Endothelial cell of umbilical vein (primary cell): ENCODE measurements around the gene ASCL5. TPM values are rescaled to one million over a fixed set of nuclear protein-coding genes. Genes with fewer than 3 reads are reported as not detected.

ENCODE experiments used
- BruUV-seq: library from RNA; stranded (reverse); fragments of 400-500 nt; replicated peaks from 2 replicates; lab custom pipeline; 2021; lab: Mats Ljungman, UMichigan
- CTCF ChIA-PET: fragments of 300-600, 350-600 bp; sonication (Branson Sonifier 250); formaldehyde crosslinking; loops from one replicate; lab custom pipeline; 2021; ENCODE audit warnings: antibody characterized with exemption, inconsistent platforms; lab: Charles Lee
- POLR2A ChIA-PET: fragments of 300-600, 350-600 bp; sonication (Branson Sonifier 250); formaldehyde crosslinking; loops from one replicate; lab custom pipeline; 2021; ENCODE audit warnings: antibody characterized with exemption, inconsistent platforms; lab: Charles Lee
- DNase-seq: peaks from one replicate; pipeline ENCODE4 v3.0.0-alpha.2; 2011; ENCODE audit warnings: low read depth, low spot score
- FAIRE-seq: peaks from 2 replicates; lab custom pipeline; 2011; peaks lifted over from hg19 to GRCh38; lab: Jason Lieb, UNC
- H2AFZ ChIP-seq: 2 replicates; pipeline ENCODE4 v1.6.0; 2012; ENCODE audit warnings: low read depth, low read length, control low read depth, inconsistent platforms
- H3K27ac ChIP-seq: 2 replicates; pipeline ENCODE4 v1.5.1; 2011; ENCODE audit warnings: low read depth, mild to moderate bottlenecking, control low read depth, low read length, moderate library complexity; ENCODE audit not compliant: insufficient read depth
- H3K27me3 ChIP-seq, 2 experiments: 2 replicates each; pipeline versions ENCODE4 v1.6.0 to v1.6.1; 2011; ENCODE audit warnings: low read length in 2 of 2, mixed read lengths in 1 of 2; ENCODE audit not compliant: control insufficient read depth in 2 of 2, insufficient read depth in 2 of 2
- H3K36me3 ChIP-seq, 2 experiments: 2 replicates in 1 of 2; 3 replicates in 1 of 2; pipeline ENCODE4 v1.5.1; 2011; ENCODE audit warnings: low read length in 2 of 2, mild to moderate bottlenecking in 1 of 2, moderate library complexity in 1 of 2; ENCODE audit not compliant: control insufficient read depth in 2 of 2, insufficient read depth in 2 of 2; ENCODE audit errors: extremely low read depth in 1 of 2
- H3K4me1 ChIP-seq: 3 replicates; pipeline ENCODE4 v1.5.1; 2011; ENCODE audit warnings: mild to moderate bottlenecking, low read length; ENCODE audit not compliant: control insufficient read depth, insufficient read depth; ENCODE audit errors: extremely low read depth
- H3K4me2 ChIP-seq: 2 replicates; pipeline ENCODE4 v1.6.1; 2011; ENCODE audit warnings: low read length, control low read depth, mixed read lengths; ENCODE audit not compliant: insufficient read depth
- H3K4me3 ChIP-seq, 3 experiments: fragments of 200-600 bp in 1 of 3; sonication (generic), shearing (Covaris generic) in 1 of 3; replicated peaks in 1 of 3; 2 replicates each; pipeline ENCODE4 v1.5.1; 2011 to 2016; ENCODE audit warnings: control low read depth in 3 of 3, low read length in 3 of 3, mild to moderate bottlenecking in 2 of 3, inconsistent platforms in 1 of 3, low read depth in 1 of 3, moderate library complexity in 1 of 3; ENCODE audit not compliant: insufficient read depth in 1 of 3
- H3K79me2 ChIP-seq: 2 replicates; pipeline ENCODE4 v1.6.0; 2012; ENCODE audit warnings: low read length, inconsistent platforms; ENCODE audit not compliant: control insufficient read depth, insufficient read depth
- H3K9ac ChIP-seq: replicated peaks from 2 replicates; pipeline ENCODE3; 2011; ENCODE audit warnings: low read length, control low read depth; ENCODE audit not compliant: insufficient read depth; ENCODE audit errors: extremely low read depth
- H3K9me1 ChIP-seq: replicated peaks from 3 replicates; pipeline ENCODE4 v1.6.0; 2011; ENCODE audit warnings: mild to moderate bottlenecking, low read length; ENCODE audit not compliant: control insufficient read depth, insufficient read depth; ENCODE audit errors: extremely low read depth
- H3K9me3 ChIP-seq: replicated peaks from 2 replicates; pipeline ENCODE4 v1.5.1; 2012; ENCODE audit warnings: low read length, inconsistent platforms; ENCODE audit not compliant: control insufficient read depth, insufficient read depth
- H4K20me1 ChIP-seq: replicated peaks from 2 replicates; pipeline ENCODE3; 2011; ENCODE audit warnings: mild to moderate bottlenecking, low read length; ENCODE audit not compliant: control insufficient read depth, insufficient read depth; ENCODE audit errors: extremely low read depth
- EZH2 ChIP-seq: IDR thresholded peaks from 2 replicates; pipeline ENCODE4 v1.6.1; 2012; ENCODE audit warnings: borderline replicate concordance, low read depth, mild to moderate bottlenecking, moderate library complexity, low read length, inconsistent platforms; ENCODE audit not compliant: severe bottlenecking
- FOS ChIP-seq: IDR thresholded peaks from 2 replicates; pipeline ENCODE4 v1.6.1; 2011; ENCODE audit warnings: mild to moderate bottlenecking, low read length, moderate library complexity, borderline replicate concordance; ENCODE audit not compliant: insufficient read depth
- GATA2 ChIP-seq: IDR thresholded peaks from 2 replicates; pipeline ENCODE4 v1.7.0; 2011; ENCODE audit warnings: low read depth, mild to moderate bottlenecking, moderate library complexity, mixed read lengths, low read length; ENCODE audit not compliant: insufficient read length, insufficient read depth
- JUN ChIP-seq: IDR thresholded peaks from 2 replicates; pipeline ENCODE4 v1.6.1; 2011; ENCODE audit warnings: borderline replicate concordance, low read depth; ENCODE audit not compliant: insufficient read length, insufficient read depth
- MYC ChIP-seq: IDR thresholded peaks from one replicate; pipeline ENCODE4 v1.6.1; 2011; ENCODE audit warnings: mild to moderate bottlenecking, low read depth, low read length
- POLR2A ChIP-seq: IDR thresholded peaks from 2 replicates; pipeline ENCODE4 v1.6.1; 2012; ENCODE audit warnings: low read depth, mild to moderate bottlenecking, control low read depth, low read length
- POLR2AphosphoS5 ChIP-seq: IDR thresholded peaks from 2 replicates; pipeline ENCODE4 v1.6.1; 2012; ENCODE audit warnings: low read depth, mild to moderate bottlenecking, control low read depth, low read length, moderate library complexity; ENCODE audit not compliant: insufficient read depth
- dilution Hi-C: fragments of 300-500 bp; cut with MboI; formaldehyde crosslinking; loops from one replicate; pipeline ENCODE4 v1.15.0; 2019; ENCODE audit warnings: low sequenced_read_pairs; ENCODE audit not compliant: extremely low pct_ligation_motif_present
- intact Hi-C: fragments of 100-400 bp; cut with micrococcal nuclease; formaldehyde crosslinking; loops from one replicate; pipeline ENCODE4 v1.10.0; 2022
- polyA plus RNA-seq, 4 experiments: library from polyadenylated mRNA; depleted of rRNA in 3 of 4; stranded (reverse) in 3 of 4; unstranded in 1 of 4; fragments of >200 nt; gene quantifications; 2 replicates each; pipeline versions ENCODE4 v1.2.1 to v1.2.3, GENCODE V29; 2011 to 2012; ENCODE audit warnings: missing spikeins in 1 of 4
- total RNA-seq: library from RNA; stranded (reverse); gene quantifications from 2 replicates; pipeline ENCODE4 v1.2.3, GENCODE V29; 2021
- TF ChIP-seq, protein P1 (sequence below), 2 donors: IDR thresholded peaks; 1 replicate in 1 of 2; 2 replicates in 1 of 2; pipeline ENCODE4 v1.5.1; 2011; ENCODE audit warnings: low read length in 2 of 2, mild to moderate bottlenecking in 2 of 2, moderate library complexity in 2 of 2, control low read depth in 1 of 2, inconsistent platforms in 1 of 2, low read depth in 1 of 2; ENCODE audit not compliant: insufficient read depth in 1 of 2; ENCODE audit errors: extremely low read depth in 1 of 2
- TF ChIP-seq, protein P2 (sequence below): IDR thresholded peaks from 2 replicates; pipeline ENCODE4 v1.6.1; 2011; ENCODE audit not compliant: insufficient read depth, insufficient read length

ASCL5 gene
- total and polyA plus RNA-seq, 2 donors (not counting 3 experiments of a cell fraction or from before 2014, with no cell fraction given) = not detected

DNA sequence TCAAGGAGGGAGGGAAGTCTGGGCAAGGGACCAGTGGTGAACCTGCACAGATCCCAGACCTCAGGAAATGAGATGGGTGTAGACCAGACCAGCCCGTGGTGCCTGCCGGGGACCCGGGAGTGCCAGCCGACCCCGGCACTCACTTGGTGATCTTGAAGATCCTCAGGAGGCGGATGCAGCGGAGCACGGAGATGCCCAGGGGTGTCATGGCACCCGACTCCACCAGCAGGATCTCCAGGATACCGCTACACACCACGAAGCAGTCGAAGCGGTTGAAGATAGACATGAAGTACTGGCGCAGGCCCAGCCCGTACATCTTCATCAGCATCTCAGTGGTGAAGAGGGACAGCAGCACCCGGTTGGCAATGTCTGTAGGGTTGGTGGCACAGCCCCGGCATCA is 49.2 kb downstream of the ASCL5 start:
- no peaks in the 10 kb centered on the region for H3K9me3 ChIP-seq
- FAIRE-seq (no peak), DNase-seq (no peak)
- CTCF ChIA-PET = interaction anchor here (1.4 kb wide), 2 partner anchors 42 to 52 kb away, joined by 3 to 4 read pairs; no protein-coding TSS in a partner anchor
- intact Hi-C loops (no loop called here), dilution Hi-C loops (no loop called here)
- H3K27me3 ChIP-seq = peaks cover 0 to 4% of the 10 kb centered on the region in 2 experiments
- H2AFZ ChIP-seq = no peak overlapping the region
- BruUV-seq = no TSS peak
- H4K20me1 ChIP-seq = no peaks in the 10 kb centered on the region
- H3K27ac ChIP-seq = no peak overlapping the region
- POLR2A ChIA-PET = interaction anchor here (0.6 kb wide), 1 partner anchor 61 kb away, joined by 5 read pairs; no protein-coding TSS in a partner anchor
- H3K9ac ChIP-seq = no peak overlapping the region
- H3K36me3 ChIP-seq = no peaks in the 10 kb centered on the region
- TF ChIP-seq MYC (no peak), EZH2 (no peak), GATA2 (no peak), JUN (no peak), POLR2A (no peak), POLR2AphosphoS5 (no peak), FOS (no peak)
- TF ChIP-seq, protein P1, sequence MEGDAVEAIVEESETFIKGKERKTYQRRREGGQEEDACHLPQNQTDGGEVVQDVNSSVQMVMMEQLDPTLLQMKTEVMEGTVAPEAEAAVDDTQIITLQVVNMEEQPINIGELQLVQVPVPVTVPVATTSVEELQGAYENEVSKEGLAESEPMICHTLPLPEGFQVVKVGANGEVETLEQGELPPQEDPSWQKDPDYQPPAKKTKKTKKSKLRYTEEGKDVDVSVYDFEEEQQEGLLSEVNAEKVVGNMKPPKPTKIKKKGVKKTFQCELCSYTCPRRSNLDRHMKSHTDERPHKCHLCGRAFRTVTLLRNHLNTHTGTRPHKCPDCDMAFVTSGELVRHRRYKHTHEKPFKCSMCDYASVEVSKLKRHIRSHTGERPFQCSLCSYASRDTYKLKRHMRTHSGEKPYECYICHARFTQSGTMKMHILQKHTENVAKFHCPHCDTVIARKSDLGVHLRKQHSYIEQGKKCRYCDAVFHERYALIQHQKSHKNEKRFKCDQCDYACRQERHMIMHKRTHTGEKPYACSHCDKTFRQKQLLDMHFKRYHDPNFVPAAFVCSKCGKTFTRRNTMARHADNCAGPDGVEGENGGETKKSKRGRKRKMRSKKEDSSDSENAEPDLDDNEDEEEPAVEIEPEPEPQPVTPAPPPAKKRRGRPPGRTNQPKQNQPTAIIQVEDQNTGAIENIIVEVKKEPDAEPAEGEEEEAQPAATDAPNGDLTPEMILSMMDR (IDR thresholded peaks at IDR 0.05; ENCODE audit: extremely low read depth in 1 of 2, insufficient read depth in 1 of 2, low read depth in 1 of 2, low read length in 2 of 2) = no peak
- TF ChIP-seq, protein P2, sequence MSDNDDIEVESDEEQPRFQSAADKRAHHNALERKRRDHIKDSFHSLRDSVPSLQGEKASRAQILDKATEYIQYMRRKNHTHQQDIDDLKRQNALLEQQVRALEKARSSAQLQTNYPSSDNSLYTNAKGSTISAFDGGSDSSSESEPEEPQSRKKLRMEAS = no peak
- H3K4me3 ChIP-seq = no peak overlapping the region
- H3K4me1 ChIP-seq = no peaks in the 10 kb centered on the region
- H3K79me2 ChIP-seq = no peaks in the 10 kb centered on the region
- H3K9me1 ChIP-seq = no peaks in the 10 kb centered on the region
- H3K4me2 ChIP-seq = no peak overlapping the region
